OCI-LY7 (cell line): ENCODE results near the gene CDH3. TPM values are rescaled to one million over a fixed set of nuclear protein-coding genes. Genes with fewer than 3 reads are reported as not detected.

Source experiments
- BruUV-seq: library from RNA; stranded (reverse); fragments of 400-500 nt; replicated peaks from 2 replicates; lab custom pipeline; 2021; lab: Mats Ljungman, UMichigan
- CTCF ChIA-PET: fragments of 300-600 bp; sonication (Branson Sonifier 250); formaldehyde crosslinking; loops from one replicate; lab custom pipeline; 2022; ENCODE audit warnings: antibody characterized with exemption; ENCODE audit not compliant: unreplicated experiment; lab: Charles Lee
- POLR2A ChIA-PET: fragments of 300-600 bp; sonication (Branson Sonifier 250); formaldehyde crosslinking; loops from one replicate; lab custom pipeline; 2022; ENCODE audit warnings: antibody characterized with exemption; lab: Charles Lee
- DNase-seq: peaks from one replicate; pipeline ENCODE4 v3.0.0-alpha.2; 2015; ENCODE audit warnings: low spot score
- H2AFZ ChIP-seq: fragments of 200-600 bp; sonication (generic), shearing (Covaris generic); 2 replicates; pipeline ENCODE4 v1.6.1; 2014; ENCODE audit warnings: mild to moderate bottlenecking, antibody characterized with exemption, low read length, moderate library complexity
- H3K27ac ChIP-seq: fragments of 200-600 bp; sonication (generic); 2 replicates; pipeline ENCODE4 v1.5.1; 2014; ENCODE audit warnings: mixed run types, low read depth, mild to moderate bottlenecking, moderate library complexity, low read length, inconsistent platforms; ENCODE audit not compliant: poor library complexity, severe bottlenecking
- H3K36me3 ChIP-seq: fragments of 200-600 bp; sonication (generic); 2 replicates; pipeline ENCODE4 v1.6.1; 2014; ENCODE audit warnings: mild to moderate bottlenecking, antibody characterized with exemption, low read length, moderate library complexity, mixed read lengths; ENCODE audit not compliant: insufficient read depth
- H3K4me1 ChIP-seq: fragments of 200-600 bp; sonication (generic); 2 replicates; pipeline ENCODE4 v1.5.1; 2014; ENCODE audit warnings: mild to moderate bottlenecking, low read length; ENCODE audit not compliant: insufficient read depth, poor library complexity, severe bottlenecking
- H3K4me2 ChIP-seq: fragments of 200-600 bp; sonication (generic); 2 replicates; pipeline ENCODE4 v1.6.1; 2014; ENCODE audit warnings: mild to moderate bottlenecking, low read length
- H3K4me3 ChIP-seq: fragments of 200-600 bp; sonication (generic); 2 replicates; pipeline ENCODE4 v1.5.1; 2014; ENCODE audit warnings: mild to moderate bottlenecking, low read depth, low read length; ENCODE audit not compliant: poor library complexity, severe bottlenecking
- H3K79me2 ChIP-seq: fragments of 200-600 bp; sonication (generic); 2 replicates; pipeline ENCODE4 v1.6.1; 2016; ENCODE audit warnings: low read depth, mild to moderate bottlenecking, low read length, moderate library complexity, mixed read lengths; ENCODE audit not compliant: insufficient read depth
- H3K9me2 ChIP-seq: fragments of 200-600 bp; sonication (generic); 2 replicates; pipeline ENCODE4 v1.6.1; 2016; ENCODE audit warnings: mild to moderate bottlenecking, low read length, mixed read lengths; ENCODE audit not compliant: insufficient read depth
- H3K9me3 ChIP-seq: fragments of 200-600 bp; sonication (generic); 2 replicates; pipeline ENCODE4 v1.6.1; 2014; ENCODE audit warnings: mild to moderate bottlenecking, mixed run types, low read length, mixed read lengths
- H4K20me1 ChIP-seq: fragments of 200-600 bp; sonication (generic); 2 replicates; pipeline ENCODE4 v1.6.1; 2014; ENCODE audit warnings: mild to moderate bottlenecking, antibody characterized with exemption, low read length, moderate library complexity, mixed read lengths; ENCODE audit not compliant: insufficient read depth
- EZH2phosphoT487 ChIP-seq: fragments of 200-600 bp; sonication (generic); IDR thresholded peaks from 2 replicates; pipeline ENCODE4 v1.6.1; 2018; ENCODE audit warnings: low read depth, borderline replicate concordance, mild to moderate bottlenecking, mixed run types, antibody characterized with exemption, low read length, moderate library complexity, mixed read lengths
- intact Hi-C: fragments of 100-400 bp; cut with micrococcal nuclease; formaldehyde crosslinking; loops from one replicate; pipeline ENCODE4 v1.10.0; 2022; ENCODE audit not compliant: unreplicated experiment
- total RNA-seq, 2 experiments: library from RNA; depleted of rRNA in 1 of 2; stranded (reverse); fragments of >200 nt in 1 of 2; shearing (Covaris generic) in 1 of 2; gene quantifications; 2 replicates each; pipeline ENCODE4 v1.2.3, GENCODE V29; 2014 to 2022
- TF ChIP-seq, protein P1 (sequence below): fragments of 200-600 bp; sonication (generic); conservative IDR thresholded peaks from 2 replicates; pipeline ENCODE4 v1.5.1; 2014; ENCODE audit warnings: mild to moderate bottlenecking, antibody characterized with exemption, low read length, moderate library complexity, mixed read lengths

The CDH3 gene
- total RNA-seq, 2 experiments from 2014 or later = 0.06 to 0.46 TPM

GRCh38 chr16:68646953-68647659 lies 2.0 kb downstream of the CDH3 start:
- no peaks in the 10 kb centered on the region for H3K36me3 ChIP-seq
- no peaks in the 10 kb centered on the region for H3K9me3 ChIP-seq
- intact Hi-C loops = no loop called here
- DNase-seq = no peak
- TF ChIP-seq, protein P1, sequence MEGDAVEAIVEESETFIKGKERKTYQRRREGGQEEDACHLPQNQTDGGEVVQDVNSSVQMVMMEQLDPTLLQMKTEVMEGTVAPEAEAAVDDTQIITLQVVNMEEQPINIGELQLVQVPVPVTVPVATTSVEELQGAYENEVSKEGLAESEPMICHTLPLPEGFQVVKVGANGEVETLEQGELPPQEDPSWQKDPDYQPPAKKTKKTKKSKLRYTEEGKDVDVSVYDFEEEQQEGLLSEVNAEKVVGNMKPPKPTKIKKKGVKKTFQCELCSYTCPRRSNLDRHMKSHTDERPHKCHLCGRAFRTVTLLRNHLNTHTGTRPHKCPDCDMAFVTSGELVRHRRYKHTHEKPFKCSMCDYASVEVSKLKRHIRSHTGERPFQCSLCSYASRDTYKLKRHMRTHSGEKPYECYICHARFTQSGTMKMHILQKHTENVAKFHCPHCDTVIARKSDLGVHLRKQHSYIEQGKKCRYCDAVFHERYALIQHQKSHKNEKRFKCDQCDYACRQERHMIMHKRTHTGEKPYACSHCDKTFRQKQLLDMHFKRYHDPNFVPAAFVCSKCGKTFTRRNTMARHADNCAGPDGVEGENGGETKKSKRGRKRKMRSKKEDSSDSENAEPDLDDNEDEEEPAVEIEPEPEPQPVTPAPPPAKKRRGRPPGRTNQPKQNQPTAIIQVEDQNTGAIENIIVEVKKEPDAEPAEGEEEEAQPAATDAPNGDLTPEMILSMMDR = no peak
- TF ChIP-seq EZH2phosphoT487 = no peak
- no peaks in the 10 kb centered on the region for H3K4me1 ChIP-seq
- H3K4me2 ChIP-seq = no peak overlapping the region
- no peaks in the 10 kb centered on the region for H3K79me2 ChIP-seq
- H2AFZ ChIP-seq = no peak overlapping the region
- no peaks in the 10 kb centered on the region for H3K9me2 ChIP-seq
- BruUV-seq = no TSS peak
- POLR2A ChIA-PET = no interaction called here
- CTCF ChIA-PET = no interaction called here
- no peak overlapping the region for H3K27ac ChIP-seq
- no peaks in the 10 kb centered on the region for H4K20me1 ChIP-seq
- no peak overlapping the region for H3K4me3 ChIP-seq

- intact Hi-C loops = no loop called here
- Histone ChIP-seq H3K27ac (no peak overlapping the region), H3K4me1 (no peaks in the 10 kb centered on the region), H3K9me2 (no peaks in the 10 kb centered on the region), H3K36me3 (no peaks in the 10 kb centered on the region), H3K79me2 (no peaks in the 10 kb centered on the region), H4K20me1 (no peaks in the 10 kb centered on the region), H3K4me3 (no peak overlapping the region), H2AFZ (no peak overlapping the region), H3K4me2 (no peak overlapping the region), H3K9me3 (no peaks in the 10 kb centered on the region)
- DNase-seq = no peak
- CTCF ChIA-PET = no interaction called here
- POLR2A ChIA-PET = no interaction called here
- TF ChIP-seq EZH2phosphoT487 = no peak
- TF ChIP-seq, protein P1 = no peak
- no TSS peak for BruUV-seq
These were observed 6.0 kb downstream of the CDH3 start for GRCh38 chr16:68651136-68651535.

DNA sequence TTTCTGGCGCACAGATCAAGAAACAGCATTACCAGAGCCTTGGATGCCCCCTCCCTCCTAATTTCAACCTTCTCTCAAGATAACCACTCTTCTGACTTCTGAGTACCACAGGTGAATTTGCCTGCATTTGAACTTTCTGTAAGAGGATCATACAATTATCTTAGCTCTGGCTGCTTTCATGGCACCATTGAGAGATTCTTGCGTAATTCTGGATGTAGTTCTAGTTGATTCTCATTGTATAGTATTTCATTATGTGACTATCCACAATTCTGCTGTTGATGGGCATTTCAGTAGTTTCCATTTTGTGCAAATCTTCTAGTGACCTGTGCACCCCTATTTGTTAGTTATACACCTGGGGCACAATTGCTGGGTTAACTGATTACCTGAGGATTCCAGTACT lies 7.5 kb downstream of the CDH3 start:
- TF ChIP-seq EZH2phosphoT487 = no peak
- TF ChIP-seq, protein P1 = no peak
- H3K9me2 ChIP-seq = no peaks in the 10 kb centered on the region
- H4K20me1 ChIP-seq = no peaks in the 10 kb centered on the region
- POLR2A ChIA-PET = no interaction called here
- BruUV-seq = no TSS peak
- DNase-seq = no peak
- H3K27ac ChIP-seq = no peak overlapping the region
- no peak overlapping the region for H2AFZ ChIP-seq
- H3K9me3 ChIP-seq = no peaks in the 10 kb centered on the region
- intact Hi-C loops = no loop called here
- no peaks in the 10 kb centered on the region for H3K4me1 ChIP-seq
- H3K36me3 ChIP-seq = no peaks in the 10 kb centered on the region
- H3K4me2 ChIP-seq = no peak overlapping the region
- CTCF ChIA-PET = no interaction called here
- no peaks in the 10 kb centered on the region for H3K79me2 ChIP-seq
- no peak overlapping the region for H3K4me3 ChIP-seq
